ENCODE measurements around the gene GRPR.

DNA sequence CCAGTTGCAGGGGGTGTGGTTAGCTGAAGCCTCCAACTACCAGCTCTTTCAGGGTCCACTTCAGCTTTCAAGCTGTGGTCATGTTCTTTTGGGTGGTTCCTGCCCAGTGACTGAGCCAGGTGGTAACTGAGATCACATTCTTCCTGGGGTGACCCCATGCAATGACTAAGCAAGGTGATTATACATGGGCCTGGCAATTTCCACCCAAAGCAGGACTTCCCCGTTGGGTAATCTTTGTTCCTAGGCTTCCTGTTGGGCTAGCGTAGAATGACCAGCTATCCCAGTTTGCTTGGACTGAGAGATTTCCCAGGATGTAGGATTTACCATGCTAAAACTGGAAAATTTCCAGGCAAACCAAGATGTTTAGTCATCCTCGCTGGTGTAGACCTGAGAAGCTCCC is 25.5 kb downstream of the GRPR start:
- TF ChIP-seq CEBPB (IDR thresholded peaks at IDR 0.05) (no peak), RAD21 (IDR thresholded peaks at IDR 0.05; ENCODE audit: low read depth) (no peak), EGR1 (IDR thresholded peaks at IDR 0.05) (no peak), YY1 (IDR thresholded peaks at IDR 0.05; ENCODE audit: low read depth) (no peak), EP300 (IDR thresholded peaks at IDR 0.05; ENCODE audit: borderline replicate concordance) (no peak)
- TF ChIP-seq, protein P1, sequence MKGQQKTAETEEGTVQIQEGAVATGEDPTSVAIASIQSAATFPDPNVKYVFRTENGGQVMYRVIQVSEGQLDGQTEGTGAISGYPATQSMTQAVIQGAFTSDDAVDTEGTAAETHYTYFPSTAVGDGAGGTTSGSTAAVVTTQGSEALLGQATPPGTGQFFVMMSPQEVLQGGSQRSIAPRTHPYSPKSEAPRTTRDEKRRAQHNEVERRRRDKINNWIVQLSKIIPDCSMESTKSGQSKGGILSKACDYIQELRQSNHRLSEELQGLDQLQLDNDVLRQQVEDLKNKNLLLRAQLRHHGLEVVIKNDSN (IDR thresholded peaks at IDR 0.05), result no peak
- TF ChIP-seq, protein P2, sequence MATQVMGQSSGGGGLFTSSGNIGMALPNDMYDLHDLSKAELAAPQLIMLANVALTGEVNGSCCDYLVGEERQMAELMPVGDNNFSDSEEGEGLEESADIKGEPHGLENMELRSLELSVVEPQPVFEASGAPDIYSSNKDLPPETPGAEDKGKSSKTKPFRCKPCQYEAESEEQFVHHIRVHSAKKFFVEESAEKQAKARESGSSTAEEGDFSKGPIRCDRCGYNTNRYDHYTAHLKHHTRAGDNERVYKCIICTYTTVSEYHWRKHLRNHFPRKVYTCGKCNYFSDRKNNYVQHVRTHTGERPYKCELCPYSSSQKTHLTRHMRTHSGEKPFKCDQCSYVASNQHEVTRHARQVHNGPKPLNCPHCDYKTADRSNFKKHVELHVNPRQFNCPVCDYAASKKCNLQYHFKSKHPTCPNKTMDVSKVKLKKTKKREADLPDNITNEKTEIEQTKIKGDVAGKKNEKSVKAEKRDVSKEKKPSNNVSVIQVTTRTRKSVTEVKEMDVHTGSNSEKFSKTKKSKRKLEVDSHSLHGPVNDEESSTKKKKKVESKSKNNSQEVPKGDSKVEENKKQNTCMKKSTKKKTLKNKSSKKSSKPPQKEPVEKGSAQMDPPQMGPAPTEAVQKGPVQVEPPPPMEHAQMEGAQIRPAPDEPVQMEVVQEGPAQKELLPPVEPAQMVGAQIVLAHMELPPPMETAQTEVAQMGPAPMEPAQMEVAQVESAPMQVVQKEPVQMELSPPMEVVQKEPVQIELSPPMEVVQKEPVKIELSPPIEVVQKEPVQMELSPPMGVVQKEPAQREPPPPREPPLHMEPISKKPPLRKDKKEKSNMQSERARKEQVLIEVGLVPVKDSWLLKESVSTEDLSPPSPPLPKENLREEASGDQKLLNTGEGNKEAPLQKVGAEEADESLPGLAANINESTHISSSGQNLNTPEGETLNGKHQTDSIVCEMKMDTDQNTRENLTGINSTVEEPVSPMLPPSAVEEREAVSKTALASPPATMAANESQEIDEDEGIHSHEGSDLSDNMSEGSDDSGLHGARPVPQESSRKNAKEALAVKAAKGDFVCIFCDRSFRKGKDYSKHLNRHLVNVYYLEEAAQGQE (IDR thresholded peaks at IDR 0.05; ENCODE audit: low read depth), result no peak
- TF ChIP-seq, protein P3, sequence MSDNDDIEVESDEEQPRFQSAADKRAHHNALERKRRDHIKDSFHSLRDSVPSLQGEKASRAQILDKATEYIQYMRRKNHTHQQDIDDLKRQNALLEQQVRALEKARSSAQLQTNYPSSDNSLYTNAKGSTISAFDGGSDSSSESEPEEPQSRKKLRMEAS (IDR thresholded peaks at IDR 0.05), result no peak

Data from Ishikawa (cell line).